ENCODE results near the gene MOBP. TPM values are rescaled to one million over a fixed set of nuclear protein-coding genes. Genes with fewer than 3 reads are reported as not detected.

Gene MOBP
- total and polyA plus RNA-seq, 9 of the 15 experiments (the other 6 are each of a cell fraction or from before 2014, with no cell fraction given) = 0.09 to 0.33 (median 0.11) TPM; not detected in 4

DNA sequence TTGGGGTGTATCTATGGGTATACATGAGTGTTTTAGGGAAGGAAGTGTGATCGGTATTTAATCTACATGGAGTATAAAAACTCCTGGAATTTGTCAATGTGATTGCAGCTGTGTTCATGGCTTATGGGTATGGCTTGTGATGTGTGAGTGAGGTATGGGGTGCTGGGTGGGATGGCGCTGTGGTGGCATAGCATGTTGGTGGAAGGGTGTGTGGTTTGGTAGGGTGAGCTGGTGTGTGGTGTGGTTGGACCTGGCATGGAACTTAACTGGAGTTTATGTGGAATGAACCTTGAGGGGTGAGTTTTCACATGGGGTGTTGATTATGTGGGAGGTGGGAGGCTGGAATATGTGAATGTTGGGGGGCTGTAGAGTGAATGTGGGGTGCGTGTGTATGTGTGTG, 492 bp upstream of the MOBP start:
- Histone ChIP-seq H3K9ac (ENCODE audit: insufficient read depth in 1 of 2, low read depth in 2 of 2, low read length in 2 of 2) (no peak overlapping the region), H2AFZ (ENCODE audit: low read depth, low read length) (no peak overlapping the region), H3K36me3 (ENCODE audit: control insufficient read depth, insufficient read depth, low read length) (no peaks in the 10 kb centered on the region), H3K27me3 (ENCODE audit: control insufficient read depth in 2 of 2, insufficient read depth in 2 of 2, low read length in 2 of 2) (peaks cover 3 to 11% of the 10 kb centered on the region in 2 experiments; a peak in 1 of 5 replicates), H3K9me1 (ENCODE audit: control insufficient read depth, insufficient read depth, low read length) (no peaks in the 10 kb centered on the region), H3K79me2 (ENCODE audit: control insufficient read depth, insufficient read depth, low read length) (no peaks in the 10 kb centered on the region), H3K4me2 (ENCODE audit: insufficient read depth, low read length) (no peak overlapping the region), H3K9me3 (replicated peaks; ENCODE audit: control insufficient read depth, insufficient read depth, low read depth, low read length) (no peaks in the 10 kb centered on the region), H3K27ac (ENCODE audit: extremely low read depth, low read depth, low read length) (no peak overlapping the region), H4K20me1 (replicated peaks; ENCODE audit: control insufficient read depth, insufficient read depth, low read length) (no peaks in the 10 kb centered on the region), H3K4me1 (replicated peaks in 1 of 2; ENCODE audit: control insufficient read depth in 2 of 2, insufficient read depth in 2 of 2, low read length in 2 of 2) (no peaks in the 10 kb centered on the region), H3K4me3 (no peak overlapping the region)
- ATAC-seq (no peak), DNase-seq (ENCODE audit: extremely low read depth in 1 of 4, low spot score in 3 of 4) (no peak), FAIRE-seq (no peak)
- ChIA-PET POLR2A (no interaction called here), CTCF (ENCODE audit: low intra/inter-chr PET ratio) (no interaction called here)
- BruUV-seq (replicated peaks) = no TSS peak
- intact Hi-C loops (cut with micrococcal nuclease) (no loop called here), in situ Hi-C loops (cut with MboI) (no loop called here)
- 0% methylated on average over 3 of the region's 3 CpGs for WGBS (ENCODE audit: insufficient coverage, low coverage, missing lambda C conversion rate)
- TF ChIP-seq GATAD2A (IDR thresholded peaks at IDR 0.05) = no peak
- no peak for TF ChIP-seq GTF2B (IDR thresholded peaks at IDR 0.05; ENCODE audit: extremely low read depth, insufficient read length)
- TF ChIP-seq, protein P1, sequence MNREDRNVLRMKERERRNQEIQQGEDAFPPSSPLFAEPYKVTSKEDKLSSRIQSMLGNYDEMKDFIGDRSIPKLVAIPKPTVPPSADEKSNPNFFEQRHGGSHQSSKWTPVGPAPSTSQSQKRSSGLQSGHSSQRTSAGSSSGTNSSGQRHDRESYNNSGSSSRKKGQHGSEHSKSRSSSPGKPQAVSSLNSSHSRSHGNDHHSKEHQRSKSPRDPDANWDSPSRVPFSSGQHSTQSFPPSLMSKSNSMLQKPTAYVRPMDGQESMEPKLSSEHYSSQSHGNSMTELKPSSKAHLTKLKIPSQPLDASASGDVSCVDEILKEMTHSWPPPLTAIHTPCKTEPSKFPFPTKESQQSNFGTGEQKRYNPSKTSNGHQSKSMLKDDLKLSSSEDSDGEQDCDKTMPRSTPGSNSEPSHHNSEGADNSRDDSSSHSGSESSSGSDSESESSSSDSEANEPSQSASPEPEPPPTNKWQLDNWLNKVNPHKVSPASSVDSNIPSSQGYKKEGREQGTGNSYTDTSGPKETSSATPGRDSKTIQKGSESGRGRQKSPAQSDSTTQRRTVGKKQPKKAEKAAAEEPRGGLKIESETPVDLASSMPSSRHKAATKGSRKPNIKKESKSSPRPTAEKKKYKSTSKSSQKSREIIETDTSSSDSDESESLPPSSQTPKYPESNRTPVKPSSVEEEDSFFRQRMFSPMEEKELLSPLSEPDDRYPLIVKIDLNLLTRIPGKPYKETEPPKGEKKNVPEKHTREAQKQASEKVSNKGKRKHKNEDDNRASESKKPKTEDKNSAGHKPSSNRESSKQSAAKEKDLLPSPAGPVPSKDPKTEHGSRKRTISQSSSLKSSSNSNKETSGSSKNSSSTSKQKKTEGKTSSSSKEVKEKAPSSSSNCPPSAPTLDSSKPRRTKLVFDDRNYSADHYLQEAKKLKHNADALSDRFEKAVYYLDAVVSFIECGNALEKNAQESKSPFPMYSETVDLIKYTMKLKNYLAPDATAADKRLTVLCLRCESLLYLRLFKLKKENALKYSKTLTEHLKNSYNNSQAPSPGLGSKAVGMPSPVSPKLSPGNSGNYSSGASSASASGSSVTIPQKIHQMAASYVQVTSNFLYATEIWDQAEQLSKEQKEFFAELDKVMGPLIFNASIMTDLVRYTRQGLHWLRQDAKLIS (CRISPR knock-in tag; IDR thresholded peaks at IDR 0.05) = no peak
- TF ChIP-seq THAP7 (CRISPR knock-in tag; IDR thresholded peaks at IDR 0.05) = no peak
- no peak for TF ChIP-seq ELF2 (CRISPR knock-in tag; IDR thresholded peaks at IDR 0.05)
- TF ChIP-seq, protein P2, sequence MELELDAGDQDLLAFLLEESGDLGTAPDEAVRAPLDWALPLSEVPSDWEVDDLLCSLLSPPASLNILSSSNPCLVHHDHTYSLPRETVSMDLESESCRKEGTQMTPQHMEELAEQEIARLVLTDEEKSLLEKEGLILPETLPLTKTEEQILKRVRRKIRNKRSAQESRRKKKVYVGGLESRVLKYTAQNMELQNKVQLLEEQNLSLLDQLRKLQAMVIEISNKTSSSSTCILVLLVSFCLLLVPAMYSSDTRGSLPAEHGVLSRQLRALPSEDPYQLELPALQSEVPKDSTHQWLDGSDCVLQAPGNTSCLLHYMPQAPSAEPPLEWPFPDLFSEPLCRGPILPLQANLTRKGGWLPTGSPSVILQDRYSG (tag; conservative IDR thresholded peaks at IDR 0.05; ENCODE audit: low read depth) = no peak
- no peak for TF ChIP-seq PURB (CRISPR knock-in tag; IDR thresholded peaks at IDR 0.05; ENCODE audit: low read depth)
- TF ChIP-seq E4F1 (CRISPR knock-in tag; IDR thresholded peaks at IDR 0.05; ENCODE audit: borderline replicate concordance) = no peak
- TF ChIP-seq PPARD (CRISPR knock-in tag; IDR thresholded peaks at IDR 0.05) = no peak
- no peak for TF ChIP-seq ZNF140 (CRISPR knock-in tag; IDR thresholded peaks at IDR 0.05)

Measured in K562 (cell line).